IMR-90 (cell line): ENCODE results near the gene ADAMTS5. TPM values are rescaled to one million over a fixed set of nuclear protein-coding genes. Genes with fewer than 3 reads are reported as not detected.

Experiments
- CTCF ChIP-seq: conservative IDR thresholded peaks from 2 replicates; pipeline ENCODE4 v1.5.1; 2012; ENCODE audit warnings: mild to moderate bottlenecking, low read depth, low read length, improper control_type of control experiment
- FOS ChIP-seq: fragments of 150-350 bp; IDR thresholded peaks from 2 replicates; pipeline ENCODE4 v1.6.1; 2016; ENCODE audit warnings: low read depth, low read length
- RAD21 ChIP-seq: IDR thresholded peaks from 2 replicates; pipeline ENCODE4 v1.6.1; 2012; ENCODE audit warnings: low read length, improper control_type of control experiment
- polyA plus RNA-seq, 3 experiments: library from polyadenylated mRNA; depleted of rRNA; stranded (reverse); fragments of >200 nt; gene quantifications; 2 replicates each; pipeline ENCODE4 v1.2.3, GENCODE V29; 2012; ENCODE audit warnings: low replicate concordance in 1 of 3
- total RNA-seq: library from RNA; depleted of rRNA; stranded (reverse); fragments of >200 nt; gene quantifications from 2 replicates; pipeline ENCODE4 v1.2.3, GENCODE V29; 2012

Gene ADAMTS5
- total and polyA plus RNA-seq, 2 of the 4 experiments (the other 2 are of a cell fraction): 0.54 to 0.58 TPM

GRCh38 chr21:26965907-26966581 lies 844 bp downstream of the ADAMTS5 start (continued):
- TF ChIP-seq CTCF (no peak), FOS (no peak), RAD21 (no peak)
